AG04450 (cell line): ENCODE data around the gene NADK2. TPM values are rescaled to one million over a fixed set of nuclear protein-coding genes. Genes with fewer than 3 reads are reported as not detected.

Source experiments
- CTCF ChIA-PET: fragments of 300-600, 350-600 bp; formaldehyde crosslinking; extraction: SDS; loops from one replicate; lab custom pipeline; 2022; ENCODE audit warnings: antibody characterized with exemption, inconsistent platforms; lab: Charles Lee
- POLR2A ChIA-PET: fragments of 350-600 bp; formaldehyde crosslinking; extraction: SDS; loops from one replicate; lab custom pipeline; 2021; ENCODE audit warnings: antibody characterized with exemption, inconsistent platforms; lab: Yijun Ruan, JAX
- DNase-seq: peaks from one replicate; pipeline ENCODE4 v3.0.0-alpha.2; 2011; ENCODE audit warnings: low read depth, low spot score
- H3K27ac ChIP-seq: one replicate; pipeline ENCODE4 v1.5.1; 2012; ENCODE audit warnings: low read depth, low read length, control low read depth
- H3K27me3 ChIP-seq: one replicate; pipeline ENCODE4 v1.6.0; 2012; ENCODE audit warnings: low read length; ENCODE audit not compliant: control insufficient read depth, insufficient read depth
- H3K4me3 ChIP-seq: 2 replicates; pipeline ENCODE4 v1.5.1; 2011; ENCODE audit warnings: mild to moderate bottlenecking, low read depth, low read length, control low read depth
- H3K9me3 ChIP-seq: 2 replicates; pipeline ENCODE4 v1.5.1; 2012; ENCODE audit warnings: low read length; ENCODE audit not compliant: control insufficient read depth, insufficient read depth
- CTCF ChIP-seq: IDR thresholded peaks from 2 replicates; pipeline ENCODE4 v1.5.1; 2011; ENCODE audit warnings: low read depth, low read length, control low read depth, inconsistent platforms
- polyA plus RNA-seq: library from polyadenylated mRNA; depleted of rRNA; stranded (reverse); fragments of >200 nt; gene quantifications from 2 replicates; pipeline ENCODE4 v1.2.3, GENCODE V29; 2011

The NADK2 gene
- polyA plus RNA-seq, 1 experiment: 18.5 TPM

DNA sequence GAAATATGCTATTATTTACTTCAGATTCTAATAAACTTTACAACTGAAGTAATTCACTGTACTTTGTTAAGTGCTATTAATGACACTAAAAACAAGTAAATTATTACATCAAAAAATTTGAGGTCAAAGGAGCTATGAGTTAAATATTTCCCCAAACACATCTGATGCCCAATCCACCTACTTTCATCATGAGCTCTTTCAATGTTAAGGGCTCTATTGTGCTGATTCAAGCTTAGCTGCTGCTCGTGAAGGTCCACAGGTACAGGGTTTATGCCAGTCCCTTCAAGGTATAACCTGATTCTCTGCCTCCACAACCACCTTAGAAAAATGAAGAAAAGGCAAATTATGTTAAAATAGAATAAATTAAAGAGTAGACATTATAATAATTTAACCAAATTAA is 24.2 kb downstream of the NADK2 start:
- H3K27me3 ChIP-seq: no peaks in the 10 kb centered on the region
- CTCF ChIA-PET: interaction anchor here (0.9 to 2.5 kb wide), 8 partner anchors 11 to 475 kb away, joined by 3 to 14 read pairs (median 5); partner anchors contain the start of gene NADK2

DNA sequence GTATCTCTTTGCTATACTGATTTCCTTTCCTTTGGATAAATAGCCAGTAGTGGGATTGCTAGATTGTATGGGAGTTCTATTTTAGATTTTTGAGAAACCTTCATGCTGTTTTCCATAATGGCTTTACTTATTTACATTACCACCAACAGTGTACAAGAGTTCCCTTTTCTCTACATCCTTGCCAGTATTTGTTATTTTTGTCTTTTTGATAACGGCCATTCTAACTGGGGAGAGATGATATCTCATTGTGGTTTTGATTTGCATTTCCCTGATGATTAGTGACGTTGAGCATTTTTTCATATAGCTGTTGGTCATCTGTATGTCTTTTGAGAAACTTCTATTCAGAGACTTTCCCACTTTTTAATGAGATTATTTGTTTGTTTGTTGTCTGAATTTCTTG is 25.8 kb downstream of the NADK2 start:
- no peaks in the 10 kb centered on the region for H3K9me3 ChIP-seq
- POLR2A ChIA-PET: no interaction called here
- H3K27me3 ChIP-seq: no peaks in the 10 kb centered on the region
- CTCF ChIA-PET: interaction anchor here (1.2 to 2.5 kb wide), 3 partner anchors 26 to 137 kb away, joined by 6 to 10 read pairs (median 7); partner anchors contain the start of gene NADK2
- TF ChIP-seq CTCF: no peak
- no peak overlapping the region for H3K27ac ChIP-seq
- DNase-seq: no peak
- no peak overlapping the region for H3K4me3 ChIP-seq

More for the DNA sequence above, 24.2 kb downstream of the NADK2 start:
- Histone ChIP-seq H3K4me3 (no peak overlapping the region), H3K27ac (no peak overlapping the region), H3K9me3 (no peaks in the 10 kb centered on the region)
- POLR2A ChIA-PET: no interaction called here
- no peak for TF ChIP-seq CTCF
- DNase-seq: no peak

DNA sequence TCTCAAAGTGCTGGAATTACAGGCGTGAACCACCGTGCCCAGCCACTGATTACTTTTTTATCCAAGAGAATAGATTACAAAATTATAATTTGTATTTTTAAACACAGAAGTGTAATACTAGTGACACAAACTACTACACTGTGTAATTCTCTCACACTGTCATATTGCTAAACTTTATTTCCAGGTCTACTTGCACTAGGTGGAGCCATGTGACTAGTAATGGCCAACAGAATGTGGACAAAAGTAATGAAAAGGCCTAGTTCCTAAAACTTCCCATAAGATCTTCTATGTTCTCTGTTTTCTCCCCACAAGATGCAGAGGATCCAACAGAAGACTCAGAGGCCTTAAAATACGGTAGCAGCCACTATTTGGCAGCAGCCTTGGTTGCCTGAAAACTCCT is 27.3 kb downstream of the NADK2 start:
- Histone ChIP-seq H3K27ac (no peak overlapping the region), H3K4me3 (no peak overlapping the region), H3K9me3 (no peaks in the 10 kb centered on the region), H3K27me3 (no peaks in the 10 kb centered on the region)
- CTCF ChIA-PET: interaction anchor here (0.9 to 1.4 kb wide), 2 partner anchors 10 to 92 kb away, joined by 3 read pairs; no protein-coding TSS in a partner anchor
- no peak for TF ChIP-seq CTCF
- no peak for DNase-seq
- POLR2A ChIA-PET: no interaction called here

DNA sequence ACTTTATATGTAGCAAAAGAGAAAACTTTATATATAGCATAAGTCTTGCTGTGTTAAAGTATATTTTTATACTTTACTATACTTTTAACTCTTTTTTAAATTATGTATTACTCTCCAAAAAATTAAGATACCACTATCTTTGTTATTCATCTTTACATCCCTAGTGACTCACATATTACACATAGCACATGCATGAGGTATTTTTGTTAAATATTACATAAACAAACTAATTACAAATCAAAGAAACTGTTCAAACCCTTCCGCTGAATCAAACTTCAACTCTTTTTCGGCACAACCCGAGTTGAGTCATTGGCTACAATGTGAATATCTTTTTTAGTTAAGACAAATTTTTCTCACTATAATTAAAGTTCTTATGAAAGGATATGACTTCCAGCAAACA is 32.1 kb downstream of the NADK2 start:
- Histone ChIP-seq H3K4me3 (no peak overlapping the region), H3K27ac (no peak overlapping the region), H3K9me3 (no peaks in the 10 kb centered on the region), H3K27me3 (no peaks in the 10 kb centered on the region)
- no peak for DNase-seq
- ChIA-PET CTCF (interaction anchor here (1.0 kb wide), 1 partner anchor 59 kb away, joined by 5 read pairs; no protein-coding TSS in a partner anchor), POLR2A (interaction anchor here (1.3 kb wide), 1 partner anchor 32 kb away, joined by 4 read pairs; the partner anchor contains the start of gene NADK2)
- no peak for TF ChIP-seq CTCF

GRCh38 chr5:36208786-36209185 is 32.9 kb downstream of the NADK2 start:
- CTCF ChIA-PET: no interaction called here
- POLR2A ChIA-PET: no interaction called here
- Histone ChIP-seq H3K27ac (no peak overlapping the region), H3K9me3 (no peaks in the 10 kb centered on the region), H3K4me3 (no peak overlapping the region), H3K27me3 (no peaks in the 10 kb centered on the region)
- DNase-seq: no peak
- no peak for TF ChIP-seq CTCF
